ENCODE measurements around the gene IRF5.

The IRF5 gene, protein sequence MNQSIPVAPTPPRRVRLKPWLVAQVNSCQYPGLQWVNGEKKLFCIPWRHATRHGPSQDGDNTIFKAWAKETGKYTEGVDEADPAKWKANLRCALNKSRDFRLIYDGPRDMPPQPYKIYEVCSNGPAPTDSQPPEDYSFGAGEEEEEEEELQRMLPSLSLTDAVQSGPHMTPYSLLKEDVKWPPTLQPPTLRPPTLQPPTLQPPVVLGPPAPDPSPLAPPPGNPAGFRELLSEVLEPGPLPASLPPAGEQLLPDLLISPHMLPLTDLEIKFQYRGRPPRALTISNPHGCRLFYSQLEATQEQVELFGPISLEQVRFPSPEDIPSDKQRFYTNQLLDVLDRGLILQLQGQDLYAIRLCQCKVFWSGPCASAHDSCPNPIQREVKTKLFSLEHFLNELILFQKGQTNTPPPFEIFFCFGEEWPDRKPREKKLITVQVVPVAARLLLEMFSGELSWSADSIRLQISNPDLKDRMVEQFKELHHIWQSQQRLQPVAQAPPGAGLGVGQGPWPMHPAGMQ

DNA sequence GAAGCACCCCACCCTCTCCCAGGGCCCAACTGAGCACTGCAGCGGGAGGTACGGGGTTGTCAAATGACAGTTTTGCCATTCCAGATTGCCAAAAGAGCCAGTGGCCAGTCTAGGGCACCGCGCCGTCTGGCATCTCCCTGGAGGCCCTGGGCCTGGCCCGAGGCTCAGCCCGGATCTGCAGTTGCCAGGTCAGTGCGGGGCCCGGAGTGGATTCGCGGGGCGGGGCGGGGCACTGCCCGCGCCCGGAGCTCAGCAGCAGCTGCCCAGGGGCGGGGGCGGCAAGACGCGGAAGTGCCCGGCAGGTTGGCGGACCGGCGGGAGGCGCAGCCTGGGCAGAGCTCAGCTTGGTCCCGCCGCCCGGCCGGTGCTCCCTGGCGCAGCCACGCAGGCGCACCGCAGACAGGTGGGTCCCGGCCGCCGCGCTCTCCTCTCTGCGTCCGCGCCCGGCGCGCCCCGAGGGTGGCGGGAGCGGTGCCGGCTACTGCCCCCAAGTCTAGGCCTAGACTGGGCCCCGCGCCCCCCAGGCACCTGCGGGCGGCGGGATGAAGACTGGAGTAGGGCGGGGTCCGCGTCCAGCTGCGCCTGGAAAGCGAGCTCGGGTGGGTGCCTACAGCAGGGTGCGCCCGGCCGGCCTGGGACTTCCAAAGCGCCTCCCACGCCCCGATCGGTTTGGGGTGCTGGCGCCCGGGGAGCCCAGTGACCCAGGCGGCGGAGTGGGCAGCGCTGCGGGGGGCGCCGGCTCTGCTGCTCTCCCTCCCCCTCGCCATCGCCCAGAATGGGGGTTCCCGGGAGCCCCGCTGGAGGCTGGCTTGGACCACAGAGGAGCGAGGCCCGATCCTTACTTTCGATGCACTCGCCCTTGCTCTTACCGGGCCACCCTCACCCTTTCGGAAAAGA, at the start of gene IRF5:
Gene IRF5, plus strand, starts transcription at position 281 of the 897 bp plus-strand sequence. CDS start 4,155 bp downstream, outside the sequence.
- DNase-seq, result no peak

DNA sequence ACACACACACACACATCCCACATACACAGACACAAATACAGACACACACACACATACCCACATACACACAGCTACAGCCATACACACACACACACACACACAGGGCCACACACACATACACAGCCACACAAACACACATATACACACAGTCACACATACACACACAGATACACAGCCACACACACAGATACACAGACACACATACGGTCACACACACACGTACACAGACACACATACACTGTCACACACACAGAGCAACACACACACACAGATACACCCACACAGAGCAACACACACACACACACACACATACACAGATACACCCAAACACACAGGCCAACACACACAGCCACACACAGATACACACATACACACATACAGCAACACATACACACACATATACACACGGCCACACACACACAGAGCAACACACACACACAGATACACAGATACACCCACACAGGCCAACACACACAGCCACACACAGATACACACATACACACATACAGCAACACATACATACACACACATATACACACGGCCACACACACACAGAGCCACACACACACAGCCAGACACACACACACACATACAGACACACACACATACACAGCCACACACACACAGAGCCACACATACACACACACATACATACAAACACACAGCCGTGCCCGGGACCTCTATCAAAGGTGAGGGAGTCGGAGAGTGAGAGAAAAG, 49.5 kb upstream of the IRF5 start:
- no peak for DNase-seq

DNA sequence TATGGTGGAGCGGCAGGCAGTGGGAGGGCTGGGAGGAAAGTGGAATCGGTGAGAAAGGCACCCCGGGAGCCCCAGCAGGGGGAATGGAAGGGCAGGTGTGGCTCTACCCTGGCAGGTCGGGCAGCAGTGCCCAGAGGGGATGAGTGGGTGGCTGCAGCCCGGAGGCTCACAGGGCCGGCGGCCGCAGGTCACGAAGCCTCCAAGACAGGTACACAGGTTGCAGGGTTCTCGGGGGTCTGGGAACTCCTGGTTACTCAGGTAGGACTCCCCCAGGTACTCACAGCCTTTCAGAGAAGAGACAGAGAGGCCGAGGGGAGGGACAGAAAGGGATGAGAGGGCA, 49.0 kb upstream of the IRF5 start:
- no peak for DNase-seq

DNA sequence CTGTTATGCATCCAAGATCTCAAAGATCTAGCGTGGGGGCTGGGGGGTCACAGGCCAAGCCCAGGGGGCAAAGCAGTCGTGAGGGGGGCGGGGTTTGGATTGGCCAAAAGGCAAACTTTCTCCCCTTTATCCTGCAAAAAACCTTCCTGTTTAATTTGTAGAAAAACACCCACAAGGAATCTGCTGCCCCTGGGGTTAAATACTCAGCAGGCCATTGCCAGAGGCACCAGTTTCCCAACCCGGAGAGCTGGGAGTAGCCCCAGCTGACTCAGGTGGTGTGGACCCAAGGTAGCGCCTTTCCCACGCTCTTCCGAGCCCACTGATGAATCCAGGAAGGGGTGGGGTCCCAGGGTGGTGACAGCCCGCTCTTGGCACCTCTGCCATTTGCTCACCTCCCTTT, 48.6 kb upstream of the IRF5 start:
- no peak for DNase-seq

DNA sequence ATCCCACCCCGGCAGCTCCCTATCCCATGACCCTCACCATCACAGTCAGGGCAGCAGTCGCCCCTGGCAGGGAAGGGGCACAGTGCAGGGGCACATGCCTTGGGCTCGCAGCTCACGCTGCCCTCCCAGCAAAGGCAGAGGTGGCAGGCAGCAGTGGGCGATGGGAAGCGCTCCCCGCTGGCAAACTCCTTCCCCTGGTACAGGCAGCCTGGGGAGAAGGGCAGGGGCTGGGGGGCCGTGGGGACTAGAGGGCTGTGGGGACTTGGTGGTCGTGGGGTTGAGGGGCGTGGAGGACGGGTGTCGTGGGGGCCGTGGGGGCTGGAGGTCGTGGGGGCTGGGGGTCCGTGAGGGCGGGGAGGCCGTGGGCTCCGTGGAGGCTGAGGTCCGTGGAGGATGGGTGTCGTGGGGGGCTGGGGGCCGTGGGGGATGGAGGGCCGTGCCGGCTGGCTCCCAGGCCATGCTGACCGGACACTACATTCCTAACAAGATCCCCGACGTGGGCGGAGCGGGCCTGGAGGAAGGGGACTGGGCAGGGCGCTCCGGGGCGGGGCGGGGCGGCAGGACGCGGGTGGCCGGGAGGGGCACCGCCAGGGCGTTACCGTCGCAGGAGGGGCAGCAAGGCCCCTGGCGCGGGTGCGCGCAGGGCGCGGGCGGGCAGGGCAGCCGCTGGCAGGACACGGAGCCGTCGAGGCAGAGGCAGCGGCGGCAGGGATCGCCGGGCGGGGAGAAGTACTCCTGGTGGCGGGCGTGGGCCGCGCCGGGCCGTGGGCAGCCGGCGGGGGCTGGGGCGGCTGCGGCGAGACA, 47.2 kb upstream of the IRF5 start:
- no peak for DNase-seq

DNA sequence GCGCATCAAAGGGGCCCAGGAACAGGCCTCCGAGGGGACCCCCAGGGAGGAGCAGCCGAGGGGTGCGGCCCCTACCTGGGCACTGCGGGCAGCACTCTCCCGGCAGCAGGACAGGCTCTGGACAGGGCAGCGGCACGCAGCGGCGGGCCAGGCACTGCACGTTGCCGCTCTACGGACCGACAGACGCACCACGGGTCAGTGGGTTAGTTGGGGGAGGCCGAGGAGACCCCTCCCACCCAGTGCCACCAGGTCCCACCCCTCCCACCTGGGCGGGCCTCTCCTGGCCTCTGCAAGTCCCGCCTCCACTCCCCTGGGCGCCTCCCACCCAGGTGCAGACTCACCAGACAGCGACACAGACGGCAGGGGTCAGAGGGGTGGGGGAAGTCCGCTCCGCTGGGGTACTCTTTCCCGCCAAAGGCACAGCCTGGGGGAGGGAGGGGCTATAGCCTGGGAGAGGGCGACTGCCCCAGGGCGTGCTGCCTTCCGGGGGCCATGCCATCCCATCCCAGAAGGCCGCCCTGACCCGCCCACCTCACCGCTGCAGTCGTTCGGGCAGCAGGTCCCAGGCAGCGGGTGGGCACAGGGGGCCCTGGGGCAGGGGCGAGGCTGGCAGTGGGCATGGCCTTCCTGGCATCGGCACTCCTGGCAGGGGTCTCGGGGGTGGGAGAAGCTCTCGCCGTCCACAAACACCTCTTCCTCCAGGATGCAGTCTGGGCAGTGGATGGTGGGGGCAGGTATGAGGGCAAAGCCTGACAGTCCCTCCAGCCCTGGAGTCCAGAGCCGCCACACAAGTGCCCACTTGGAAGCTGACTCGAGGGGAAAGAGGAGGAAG, 46.4 kb upstream of the IRF5 start:
- no peak for DNase-seq

DNA sequence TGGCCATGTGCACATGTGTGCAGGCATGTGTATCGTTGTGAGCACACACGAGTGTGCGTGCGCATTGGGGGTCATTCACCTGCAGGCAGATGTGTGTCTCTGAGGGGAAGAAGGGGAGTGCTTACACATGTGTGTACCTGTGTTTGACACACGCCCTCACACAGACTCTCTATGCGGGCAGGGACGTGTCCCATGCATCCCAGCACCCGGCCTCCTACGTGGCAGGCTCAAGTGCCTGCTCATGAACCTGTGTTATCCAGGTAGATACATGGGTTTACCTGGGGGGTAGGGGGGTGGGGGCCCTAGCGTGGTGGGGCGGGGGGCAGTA, 45.8 kb upstream of the IRF5 start:
- no peak for DNase-seq

DNA sequence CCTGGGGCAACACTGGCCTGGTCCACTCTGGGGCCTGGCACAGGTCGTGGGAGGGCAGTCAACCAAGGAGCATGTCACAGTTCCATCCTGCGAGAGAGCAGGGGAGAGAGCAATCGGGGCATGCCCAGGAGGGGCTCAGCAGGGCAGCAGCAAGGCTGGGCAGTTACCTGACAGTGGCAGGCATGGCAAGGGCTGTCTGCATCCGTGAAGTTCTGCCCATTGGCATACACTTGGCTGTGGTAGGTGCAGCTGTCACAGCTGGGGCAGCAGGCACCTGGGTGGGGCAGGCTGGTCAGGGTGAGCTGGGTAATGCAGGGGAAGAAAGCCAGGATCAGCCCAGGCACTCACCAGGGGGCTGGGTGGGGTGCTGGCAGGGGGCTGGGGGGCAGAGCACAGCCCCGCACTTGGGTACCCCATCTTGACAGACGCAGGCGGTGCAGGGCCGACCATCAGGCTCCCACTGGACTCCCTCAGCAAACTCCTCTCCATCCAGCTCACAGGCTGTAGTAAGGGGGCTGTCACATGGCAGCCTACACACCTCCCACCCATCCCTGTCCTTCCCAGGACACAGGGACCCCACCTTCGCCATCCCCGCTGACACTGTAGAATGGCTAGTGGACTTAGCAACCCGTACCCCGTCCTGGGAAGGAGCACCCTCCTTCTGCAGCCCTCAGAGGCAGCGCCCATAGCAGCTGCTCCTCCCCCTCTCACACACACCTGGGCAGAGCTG, 45.0 kb upstream of the IRF5 start:
- DNase-seq, result no peak

DNA sequence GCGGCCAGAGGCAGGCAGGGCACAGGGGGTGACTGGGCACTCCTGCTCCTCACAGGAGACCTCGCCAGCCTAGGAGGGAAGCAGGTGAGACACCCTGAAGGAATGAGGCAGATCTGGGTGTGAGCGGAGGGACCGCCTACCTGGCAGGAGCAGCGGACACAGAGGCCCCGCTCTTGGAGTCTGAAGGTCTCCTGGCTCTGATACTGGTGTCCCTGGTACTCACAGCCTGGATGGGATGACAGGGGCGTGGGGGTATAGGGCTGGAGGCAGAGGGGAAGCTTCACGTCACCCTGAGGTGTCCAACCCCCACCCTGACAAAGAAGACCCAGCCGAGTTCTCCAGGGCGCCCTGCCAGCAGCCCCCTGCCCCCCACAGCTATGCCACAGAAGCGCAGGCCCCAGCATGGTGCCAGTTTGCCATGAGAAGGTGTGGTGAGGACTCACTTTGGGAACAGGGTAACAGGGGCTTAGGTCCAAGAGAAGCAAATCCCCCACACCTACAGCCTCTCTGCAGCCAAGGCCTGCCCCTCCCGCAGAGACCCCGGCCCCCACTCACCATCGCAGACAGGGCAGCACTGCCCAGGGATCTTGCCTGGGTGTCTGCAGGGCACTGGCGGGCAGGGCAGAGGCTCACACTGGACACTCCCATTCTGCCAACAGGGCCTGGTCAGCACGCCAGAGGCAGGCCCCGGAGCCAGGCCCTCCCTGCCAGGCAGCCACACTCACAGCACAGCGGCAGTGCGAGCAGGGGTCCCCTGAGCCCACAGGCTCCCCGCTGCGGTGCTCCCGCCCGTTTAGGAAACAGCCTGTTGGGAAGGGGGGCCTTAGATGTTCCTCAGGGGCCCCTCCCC, 44.3 kb upstream of the IRF5 start:
- DNase-seq, result no peak

DNA sequence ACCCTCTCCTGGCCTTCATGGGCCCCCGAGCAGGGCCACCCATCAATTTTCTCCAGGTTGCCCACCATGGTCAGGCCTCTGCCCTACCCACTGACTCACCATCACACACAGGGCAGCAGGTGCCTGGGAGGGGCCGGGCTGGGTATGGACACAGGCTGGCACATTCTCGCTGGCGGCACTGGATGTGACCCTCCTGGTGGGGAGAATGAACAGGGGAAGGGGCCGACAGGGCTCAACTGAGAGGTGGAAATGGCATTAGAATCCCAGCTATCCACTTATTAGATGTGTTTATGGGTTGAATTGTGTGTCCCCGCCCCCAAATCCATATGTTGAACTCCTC, 43.7 kb upstream of the IRF5 start:
- no peak for DNase-seq

DNA sequence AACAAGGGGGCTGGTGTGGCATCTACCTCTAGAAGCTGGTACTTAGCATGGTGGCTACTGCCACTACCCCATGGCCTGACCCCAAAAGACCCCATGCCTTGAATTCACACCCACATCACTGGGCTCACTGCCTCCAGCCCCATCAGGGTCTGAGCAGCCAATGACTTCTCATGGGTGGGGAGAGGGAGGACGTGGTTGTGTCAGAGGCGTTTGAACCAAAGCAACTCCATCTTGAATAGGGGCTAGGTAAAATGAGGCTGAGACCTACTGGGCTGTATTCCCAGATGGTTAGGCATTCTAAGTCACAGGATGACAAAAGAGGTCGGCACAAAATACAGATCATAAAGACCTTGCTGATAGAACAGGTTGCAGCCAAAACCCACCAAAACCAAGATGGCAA, 42.4 kb upstream of the IRF5 start:
- DNase-seq, result no peak

DNA sequence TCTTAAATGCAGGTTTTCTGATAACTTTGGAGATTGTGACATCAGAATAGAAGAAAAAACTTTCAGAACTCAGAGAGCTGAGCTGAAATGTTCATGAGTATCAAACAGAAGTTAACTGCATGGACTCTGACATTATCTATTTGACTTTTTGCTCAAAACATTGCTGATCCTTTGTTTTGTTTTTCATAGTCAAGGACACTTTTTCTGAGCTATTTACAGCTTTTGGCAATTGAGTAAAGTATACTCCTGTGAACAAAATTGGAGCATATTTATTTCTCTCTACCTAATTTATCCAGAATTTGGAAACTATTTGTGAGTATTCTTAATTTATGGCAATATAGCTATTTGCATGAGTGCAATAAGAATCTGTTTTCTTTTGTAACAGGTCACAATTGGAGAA, 38.3 kb upstream of the IRF5 start:
- no peak for DNase-seq

DNA sequence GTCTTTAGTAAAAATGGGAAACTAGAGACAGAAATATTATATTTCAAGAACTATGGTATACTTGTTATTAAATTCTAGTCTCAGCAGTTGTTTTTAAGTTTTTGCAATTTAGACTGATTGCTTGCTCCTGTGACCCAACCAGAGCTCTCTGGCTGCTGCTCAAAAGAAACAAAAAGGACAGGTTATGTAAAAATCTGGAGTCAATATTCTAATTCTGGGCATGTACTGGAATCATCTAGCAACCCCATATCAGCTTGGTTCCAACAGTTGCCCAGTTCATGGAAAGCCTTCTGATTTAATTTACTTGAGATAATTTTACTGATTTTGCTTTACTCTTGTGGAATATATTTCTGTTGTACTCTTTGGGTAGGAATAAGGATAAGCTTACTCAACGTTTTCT, 37.5 kb upstream of the IRF5 start:
- no peak for DNase-seq

DNA sequence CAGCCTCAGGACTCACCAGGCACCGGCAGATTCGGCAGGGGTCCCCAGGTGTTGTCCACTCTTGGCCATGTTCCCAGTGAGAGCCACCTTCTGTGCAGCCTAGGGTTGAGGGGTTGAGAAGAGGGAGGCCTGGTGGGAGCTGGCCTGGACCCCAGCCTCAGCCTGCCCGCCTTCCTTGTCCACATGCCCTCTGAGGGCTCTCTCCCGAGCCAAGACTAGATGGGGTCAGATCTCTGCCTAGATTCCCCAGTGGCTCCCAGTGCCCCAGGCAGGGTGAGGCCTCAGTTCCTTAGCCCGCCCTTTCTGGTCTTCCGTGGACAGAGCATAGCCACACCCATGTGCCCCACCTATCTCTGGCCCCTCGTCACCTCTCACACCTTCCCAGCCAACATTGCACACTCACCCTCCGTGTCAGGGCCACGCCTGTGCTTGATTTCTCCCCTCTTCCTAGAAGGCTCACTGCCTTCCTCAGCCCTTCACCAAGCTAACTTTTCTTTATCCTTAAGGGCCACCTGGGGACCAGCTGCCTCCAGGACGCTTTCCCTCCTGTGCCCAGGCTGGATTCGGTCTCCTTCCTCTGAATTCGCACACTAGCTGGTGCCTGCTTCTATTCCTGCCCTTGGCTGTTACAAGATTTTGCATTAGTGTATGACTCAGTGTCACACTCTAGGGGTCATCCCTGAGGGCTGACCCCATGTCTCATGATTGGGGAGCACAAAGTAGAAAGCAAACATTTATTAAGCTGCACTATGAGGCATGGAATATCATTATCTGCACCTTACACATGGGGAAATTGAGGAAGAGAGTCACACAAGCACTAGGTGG, 34.8 kb upstream of the IRF5 start:
- DNase-seq, result no peak

DNA sequence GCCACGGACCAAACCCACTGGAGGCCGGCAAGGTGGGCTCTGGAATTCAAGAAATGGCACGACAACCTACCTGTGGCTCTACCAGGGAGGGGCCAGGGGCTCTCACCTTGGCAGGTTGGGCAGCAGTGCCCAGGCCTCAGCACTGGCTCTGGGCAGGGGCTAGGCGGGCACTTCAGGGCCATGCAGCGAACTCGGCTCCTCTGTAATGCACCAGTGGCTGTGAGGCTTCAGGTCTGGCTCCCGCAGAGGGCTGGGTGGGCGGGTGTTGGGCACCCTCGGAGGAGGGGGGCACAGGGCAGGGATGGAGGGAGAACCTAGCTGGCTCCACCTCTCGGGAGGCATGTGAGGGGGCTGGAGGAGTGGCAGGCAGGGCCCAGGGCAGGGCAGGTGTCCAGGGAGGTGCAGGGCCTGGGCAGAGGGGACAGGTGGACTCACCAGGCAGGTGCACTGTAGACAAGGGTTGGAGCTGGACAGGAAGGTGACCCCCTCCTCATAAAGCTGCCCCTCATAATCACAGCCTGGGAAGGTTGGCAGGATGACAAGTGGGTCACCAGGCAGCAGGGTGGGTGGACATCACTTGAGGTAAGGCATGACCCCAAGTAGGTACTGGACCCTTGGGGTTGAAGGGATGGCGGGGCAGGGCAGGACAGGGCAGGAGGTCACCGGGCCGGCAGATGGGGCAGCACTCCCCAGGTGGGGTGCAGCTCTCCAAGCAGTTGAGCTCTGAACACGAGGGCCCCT, 33.9 kb upstream of the IRF5 start:
- no peak for DNase-seq

DNA sequence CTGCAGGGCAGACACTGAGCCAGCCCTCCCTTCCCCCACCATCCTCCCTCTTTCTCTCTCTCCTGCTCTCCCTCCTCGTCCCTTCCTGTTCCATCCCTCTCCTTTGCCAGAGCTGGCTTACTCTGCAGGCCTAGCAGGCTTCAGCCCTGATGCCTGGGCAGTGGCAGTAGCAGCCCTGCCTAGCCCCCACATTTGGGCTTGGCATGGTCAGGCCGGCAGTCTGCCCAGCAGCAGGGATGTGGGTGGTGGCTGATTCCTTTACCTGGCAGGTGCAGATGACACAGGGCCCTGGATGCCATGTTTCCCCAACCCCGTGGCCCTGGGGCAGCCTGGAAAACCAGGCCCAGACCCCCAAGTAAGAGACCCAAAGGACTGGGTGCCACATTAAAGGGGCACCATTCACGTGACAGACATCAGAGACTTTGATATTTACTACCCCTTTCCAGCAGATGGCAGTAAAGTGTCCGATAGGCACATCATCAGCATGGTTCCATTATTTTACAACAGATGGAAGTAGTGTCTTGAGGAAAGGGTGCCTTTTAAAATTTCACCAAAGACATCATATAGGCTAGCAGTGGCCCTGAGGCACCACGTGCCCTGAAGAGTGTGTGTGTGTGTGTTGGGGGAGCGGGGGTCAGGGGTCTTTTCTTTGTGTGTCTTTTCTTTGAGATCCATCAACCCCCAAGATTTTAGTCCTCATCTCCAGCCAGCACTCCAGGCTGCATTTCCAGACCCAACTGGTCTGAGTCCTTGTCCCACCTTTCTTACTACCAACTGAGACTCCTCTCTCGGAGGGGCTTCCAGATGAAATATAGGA, 33.1 kb upstream of the IRF5 start:
- no peak for DNase-seq

DNA sequence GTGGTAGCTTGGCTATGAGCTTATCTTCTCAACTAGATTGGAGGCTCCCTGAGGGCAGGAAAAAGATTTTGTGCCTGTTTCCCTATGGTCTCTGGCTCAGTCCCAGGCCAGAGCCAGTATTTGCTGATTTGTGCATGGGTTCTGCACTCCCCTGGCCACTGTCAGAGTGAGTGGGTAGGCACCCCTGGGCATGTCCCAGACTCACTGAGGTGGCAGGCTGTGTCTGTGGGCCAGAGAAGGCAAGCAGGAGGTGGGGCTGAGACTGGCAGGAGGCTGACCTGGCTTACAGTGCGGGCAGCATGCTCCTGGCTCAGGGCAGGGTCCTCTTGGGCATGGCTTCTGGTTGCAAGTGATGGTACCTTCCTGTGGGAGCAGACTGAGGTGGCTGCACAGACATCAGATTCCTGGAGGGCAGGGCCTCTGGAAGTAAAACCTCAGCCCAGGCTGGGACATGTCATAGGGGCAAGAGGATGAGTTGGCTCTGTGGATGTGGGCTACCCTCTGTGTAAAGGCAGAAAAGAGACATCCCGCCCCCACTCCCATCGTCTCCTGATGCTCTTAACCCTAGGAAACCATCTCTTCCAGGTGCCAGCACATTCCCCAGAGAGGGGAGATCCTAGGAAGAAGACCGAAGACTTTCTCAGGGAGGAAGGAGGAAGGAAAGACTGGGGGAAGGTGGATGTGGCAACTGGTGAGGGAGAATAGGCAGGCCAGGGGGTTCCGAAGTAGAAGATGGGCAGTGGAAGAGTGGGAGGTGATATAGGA, 31.5 kb upstream of the IRF5 start:
- no peak for DNase-seq

Measured in NCI-H1048 (cell line).